A673 (cell line): Measurements from ENCODE around the gene SGK1. TPM values are rescaled to one million over a fixed set of nuclear protein-coding genes. Genes with fewer than 3 reads are reported as not detected.
A peak's percentile ranks its signal among the peaks of the same experiment; 100 is the strongest.

Source experiments
- BruUV-seq: library from RNA; stranded (reverse); fragments of 400-500 nt; replicated peaks from 2 replicates; lab custom pipeline; 2021; lab: Mats Ljungman, UMichigan
- CTCF ChIA-PET: fragments of 300-600 bp; sonication (Branson Sonifier 250); formaldehyde crosslinking; loops from one replicate; lab custom pipeline; 2022; ENCODE audit warnings: antibody characterized with exemption; lab: Charles Lee
- POLR2A ChIA-PET: fragments of 300-600 bp; sonication (Branson Sonifier 250); formaldehyde crosslinking; loops from one replicate; lab custom pipeline; 2022; ENCODE audit warnings: antibody characterized with exemption; ENCODE audit not compliant: low non-redundant PET; lab: Charles Lee
- DNase-seq: peaks from one replicate; pipeline ENCODE4 v3.0.0-alpha.2; 2015; ENCODE audit warnings: low spot score
- H3K27ac ChIP-seq: fragments of 200-600 bp; sonication (generic); 2 replicates; pipeline ENCODE4 v1.5.1; 2016; ENCODE audit warnings: mixed run types, low read depth, mild to moderate bottlenecking, mixed read lengths, antibody characterized with exemption, low read length; ENCODE audit not compliant: poor library complexity, severe bottlenecking
- H3K27me3 ChIP-seq: fragments of 200-600 bp; sonication (generic); replicated peaks from 2 replicates; pipeline ENCODE4 v1.6.1; 2017; ENCODE audit warnings: mixed run types, low read depth, mild to moderate bottlenecking, mixed read lengths, antibody characterized with exemption, low read length; ENCODE audit not compliant: insufficient read depth, poor library complexity
- H3K36me3 ChIP-seq: fragments of 200-600 bp; sonication (generic); 2 replicates; pipeline ENCODE4 v1.6.1; 2016; ENCODE audit warnings: mixed run types, mild to moderate bottlenecking, mixed read lengths, antibody characterized with exemption, low read length; ENCODE audit not compliant: insufficient read depth, poor library complexity, severe bottlenecking
- H3K4me1 ChIP-seq: fragments of 200-600 bp; sonication (generic); 2 replicates; pipeline ENCODE4 v1.6.1; 2017; ENCODE audit warnings: mixed run types, mild to moderate bottlenecking, mixed read lengths, antibody characterized with exemption, low read length; ENCODE audit not compliant: insufficient read depth, poor library complexity, severe bottlenecking
- H3K4me3 ChIP-seq: fragments of 200-600 bp; sonication (generic); 2 replicates; pipeline ENCODE4 v1.5.1; 2016; ENCODE audit warnings: low read depth, mixed run types, mild to moderate bottlenecking, mixed read lengths, low read length; ENCODE audit not compliant: poor library complexity, severe bottlenecking
- H3K9me3 ChIP-seq: fragments of 200-600 bp; sonication (generic); 2 replicates; pipeline ENCODE4 v1.6.1; 2016; ENCODE audit warnings: mixed run types, low read depth, mild to moderate bottlenecking, mixed read lengths, antibody characterized with exemption, low read length; ENCODE audit not compliant: poor library complexity, severe bottlenecking
- CTCF ChIP-seq: fragments of 300-800, 200-600 bp; sonication (generic); conservative IDR thresholded peaks from 2 replicates; pipeline ENCODE4 v1.5.1; 2017; ENCODE audit warnings: low read depth, mild to moderate bottlenecking, antibody characterized with exemption, low read length, moderate library complexity, mixed read lengths
- EZH2 ChIP-seq: fragments of 200-600 bp; sonication (generic); IDR thresholded peaks from 2 replicates; pipeline ENCODE4 v1.6.1; 2017; ENCODE audit warnings: borderline replicate concordance, low read depth, mild to moderate bottlenecking, mixed read lengths, antibody characterized with exemption, low read length; ENCODE audit not compliant: poor library complexity, severe bottlenecking
- intact Hi-C: fragments of 100-400 bp; cut with micrococcal nuclease; formaldehyde crosslinking; loops from one replicate; pipeline ENCODE4 v1.10.0; 2022; ENCODE audit not compliant: unreplicated experiment
- total RNA-seq: library from RNA; stranded (reverse); gene quantifications from 2 replicates; pipeline ENCODE4 v1.2.3, GENCODE V29; 2021

The SGK1 gene
- total RNA-seq, 1 experiment from 2014 or later: 73.3 TPM

- intact Hi-C loops: no loop called here
- TF ChIP-seq CTCF (no peak), EZH2 (no peak)
- POLR2A ChIA-PET: no interaction called here
- H3K4me1 ChIP-seq: peaks cover 4% of the 10 kb centered on the region
- H3K9me3 ChIP-seq: no peaks in the 10 kb centered on the region
- BruUV-seq: no TSS peak
- DNase-seq: no peak
- no peaks in the 10 kb centered on the region for H3K27me3 ChIP-seq
- H3K27ac ChIP-seq: no peak overlapping the region
- no peak overlapping the region for H3K4me3 ChIP-seq
- H3K36me3 ChIP-seq: no peaks in the 10 kb centered on the region
- CTCF ChIA-PET: no interaction called here
Observed at GRCh38 chr6:134254118-134254517, 63.8 kb downstream of the SGK1 start.

- CTCF ChIA-PET: no interaction called here
- intact Hi-C loops: no loop called here
- BruUV-seq: no TSS peak
Observed at GRCh38 chr6:134253681-134254080, 64.2 kb downstream of the SGK1 start.

GRCh38 chr6:134251320-134251719, 66.6 kb downstream of the SGK1 start:
- no TSS peak for BruUV-seq
- intact Hi-C loops: no loop called here
- DNase-seq: no peak
- Histone ChIP-seq H3K27me3 (no peaks in the 10 kb centered on the region), H3K36me3 (no peaks in the 10 kb centered on the region), H3K4me3 (no peak overlapping the region), H3K9me3 (no peaks in the 10 kb centered on the region), H3K27ac (no peak overlapping the region), H3K4me1 (peaks cover 4% of the 10 kb centered on the region)
- TF ChIP-seq CTCF (no peak), EZH2 (no peak)
- CTCF ChIA-PET: no interaction called here
- POLR2A ChIA-PET: interaction anchor here (0.6 kb wide), 1 partner anchor 47 kb away, joined by 5 read pairs; no protein-coding TSS in a partner anchor

More at GRCh38 chr6:134253681-134254080, 64.2 kb downstream of the SGK1 start:
- Histone ChIP-seq H3K4me3 (no peak overlapping the region), H3K27me3 (no peaks in the 10 kb centered on the region), H3K36me3 (no peaks in the 10 kb centered on the region), H3K4me1 (peaks cover 4% of the 10 kb centered on the region), H3K9me3 (no peaks in the 10 kb centered on the region), H3K27ac (no peak overlapping the region)
- POLR2A ChIA-PET: no interaction called here
- peak; percentile 63 for DNase-seq
- TF ChIP-seq EZH2 (no peak), CTCF (no peak)
